ENCODE measurements around the gene LANCL3.

GRCh38 chrX:37679888-37680287 lies 108.4 kb downstream of the LANCL3 start:
- no peak for TF ChIP-seq CTCF (IDR thresholded peaks at IDR 0.05; ENCODE audit: poor library complexity)
- TF ChIP-seq EZH2 (IDR thresholded peaks at IDR 0.05; ENCODE audit: borderline replicate concordance): no peak
- TF ChIP-seq EZH2phosphoT487 (IDR thresholded peaks at IDR 0.05; ENCODE audit: low read depth, severe bottlenecking, unreplicated experiment): no peak

Measured in hepatocyte (in vitro differentiated cells).